Thyroid gland (tissue), 4 donors: Measurements from ENCODE around the gene TOP1.

ENCODE experiments used
- POLR2A ChIP-seq, 2 donors: fragments of 450-650 bp; IDR thresholded peaks; one replicate each; pipeline ENCODE4 v1.6.1; 2017; ENCODE audit warnings: antibody characterized with exemption in 2 of 2, mild to moderate bottlenecking in 2 of 2, moderate library complexity in 1 of 2
- TF ChIP-seq, protein P1 (sequence below), 6 experiments: fragments of 200-600 bp in 3 of 6; fragments of 450-650 bp in 3 of 6; sonication (generic) in 3 of 6; IDR thresholded peaks; one replicate each; pipeline ENCODE4 v1.5.1; 2016 to 2019; ENCODE audit warnings: antibody characterized with exemption in 6 of 6, mild to moderate bottlenecking in 2 of 6, inconsistent platforms in 1 of 6, moderate library complexity in 1 of 6

DNA sequence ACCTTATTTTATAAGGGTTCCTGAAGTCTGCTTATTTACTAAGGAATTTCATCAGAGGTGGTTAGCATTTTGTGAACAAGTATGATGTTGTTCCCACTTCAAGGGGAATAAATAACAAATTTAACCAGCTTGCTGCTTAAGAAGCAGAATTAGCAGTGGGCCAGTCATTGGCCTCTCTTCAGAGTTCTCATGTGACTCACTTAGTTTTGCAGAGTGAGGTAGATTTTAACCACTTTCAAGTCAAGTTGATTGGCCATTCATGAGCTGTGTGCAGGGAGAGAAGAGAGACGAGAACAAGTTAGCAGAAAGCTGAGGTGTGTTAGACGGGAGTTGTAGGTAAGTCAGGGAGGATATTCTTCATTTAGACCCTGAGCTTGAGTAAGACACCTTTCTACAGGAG, 18.1 kb downstream of the TOP1 start:
- TF ChIP-seq POLR2A (IDR thresholded peaks at IDR 0.05) = no peak
- TF ChIP-seq, protein P1, sequence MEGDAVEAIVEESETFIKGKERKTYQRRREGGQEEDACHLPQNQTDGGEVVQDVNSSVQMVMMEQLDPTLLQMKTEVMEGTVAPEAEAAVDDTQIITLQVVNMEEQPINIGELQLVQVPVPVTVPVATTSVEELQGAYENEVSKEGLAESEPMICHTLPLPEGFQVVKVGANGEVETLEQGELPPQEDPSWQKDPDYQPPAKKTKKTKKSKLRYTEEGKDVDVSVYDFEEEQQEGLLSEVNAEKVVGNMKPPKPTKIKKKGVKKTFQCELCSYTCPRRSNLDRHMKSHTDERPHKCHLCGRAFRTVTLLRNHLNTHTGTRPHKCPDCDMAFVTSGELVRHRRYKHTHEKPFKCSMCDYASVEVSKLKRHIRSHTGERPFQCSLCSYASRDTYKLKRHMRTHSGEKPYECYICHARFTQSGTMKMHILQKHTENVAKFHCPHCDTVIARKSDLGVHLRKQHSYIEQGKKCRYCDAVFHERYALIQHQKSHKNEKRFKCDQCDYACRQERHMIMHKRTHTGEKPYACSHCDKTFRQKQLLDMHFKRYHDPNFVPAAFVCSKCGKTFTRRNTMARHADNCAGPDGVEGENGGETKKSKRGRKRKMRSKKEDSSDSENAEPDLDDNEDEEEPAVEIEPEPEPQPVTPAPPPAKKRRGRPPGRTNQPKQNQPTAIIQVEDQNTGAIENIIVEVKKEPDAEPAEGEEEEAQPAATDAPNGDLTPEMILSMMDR (IDR thresholded peaks at IDR 0.05) = no peak
